ENCODE measurements around the gene HTR2A. TPM values are rescaled to one million over a fixed set of nuclear protein-coding genes. Genes with fewer than 3 reads are reported as not detected.

HTR2A gene
- total RNA-seq, 1 experiment from 2014 or later = not detected

DNA sequence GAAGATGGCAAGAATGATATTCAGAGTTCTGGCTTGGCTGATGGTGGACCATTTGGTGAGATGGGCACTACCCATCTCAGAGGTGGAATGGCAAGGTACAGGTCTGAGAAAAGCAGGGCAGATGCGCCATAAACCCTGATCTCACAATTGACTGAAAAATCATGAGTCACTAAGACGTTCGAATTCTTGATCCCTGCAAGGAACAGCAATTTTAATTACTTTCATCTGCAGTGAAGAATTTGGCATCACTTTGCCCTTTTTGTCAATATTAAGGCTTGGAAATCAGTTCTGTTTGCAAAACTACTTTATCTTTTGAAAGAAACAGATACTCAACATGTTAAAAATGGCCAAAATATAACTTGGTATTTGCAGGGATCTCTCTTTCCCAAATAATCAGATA lies 38.1 kb downstream of the HTR2A start:
- Mint-ChIP-seq H3K27ac (no peak overlapping the region), H3K27me3 (ENCODE audit: low read depth) (no peaks in the 10 kb centered on the region), H3K4me3 (no peak overlapping the region), H3K9me3 (no peaks in the 10 kb centered on the region), H3K36me3 (no peaks in the 10 kb centered on the region), H3K4me1 (peaks cover 7% of the 10 kb centered on the region)
- ATAC-seq (no peak), DNase-seq (ENCODE audit: low spot score) (no peak)
- CTCF ChIA-PET = no interaction called here
- TF ChIP-seq, protein P1, sequence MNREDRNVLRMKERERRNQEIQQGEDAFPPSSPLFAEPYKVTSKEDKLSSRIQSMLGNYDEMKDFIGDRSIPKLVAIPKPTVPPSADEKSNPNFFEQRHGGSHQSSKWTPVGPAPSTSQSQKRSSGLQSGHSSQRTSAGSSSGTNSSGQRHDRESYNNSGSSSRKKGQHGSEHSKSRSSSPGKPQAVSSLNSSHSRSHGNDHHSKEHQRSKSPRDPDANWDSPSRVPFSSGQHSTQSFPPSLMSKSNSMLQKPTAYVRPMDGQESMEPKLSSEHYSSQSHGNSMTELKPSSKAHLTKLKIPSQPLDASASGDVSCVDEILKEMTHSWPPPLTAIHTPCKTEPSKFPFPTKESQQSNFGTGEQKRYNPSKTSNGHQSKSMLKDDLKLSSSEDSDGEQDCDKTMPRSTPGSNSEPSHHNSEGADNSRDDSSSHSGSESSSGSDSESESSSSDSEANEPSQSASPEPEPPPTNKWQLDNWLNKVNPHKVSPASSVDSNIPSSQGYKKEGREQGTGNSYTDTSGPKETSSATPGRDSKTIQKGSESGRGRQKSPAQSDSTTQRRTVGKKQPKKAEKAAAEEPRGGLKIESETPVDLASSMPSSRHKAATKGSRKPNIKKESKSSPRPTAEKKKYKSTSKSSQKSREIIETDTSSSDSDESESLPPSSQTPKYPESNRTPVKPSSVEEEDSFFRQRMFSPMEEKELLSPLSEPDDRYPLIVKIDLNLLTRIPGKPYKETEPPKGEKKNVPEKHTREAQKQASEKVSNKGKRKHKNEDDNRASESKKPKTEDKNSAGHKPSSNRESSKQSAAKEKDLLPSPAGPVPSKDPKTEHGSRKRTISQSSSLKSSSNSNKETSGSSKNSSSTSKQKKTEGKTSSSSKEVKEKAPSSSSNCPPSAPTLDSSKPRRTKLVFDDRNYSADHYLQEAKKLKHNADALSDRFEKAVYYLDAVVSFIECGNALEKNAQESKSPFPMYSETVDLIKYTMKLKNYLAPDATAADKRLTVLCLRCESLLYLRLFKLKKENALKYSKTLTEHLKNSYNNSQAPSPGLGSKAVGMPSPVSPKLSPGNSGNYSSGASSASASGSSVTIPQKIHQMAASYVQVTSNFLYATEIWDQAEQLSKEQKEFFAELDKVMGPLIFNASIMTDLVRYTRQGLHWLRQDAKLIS (CRISPR knock-in tag; IDR thresholded peaks at IDR 0.05; ENCODE audit: borderline replicate concordance) = no peak
- no peak for TF ChIP-seq ZNF232 (CRISPR knock-in tag; IDR thresholded peaks at IDR 0.05)
- TF ChIP-seq, protein P2, sequence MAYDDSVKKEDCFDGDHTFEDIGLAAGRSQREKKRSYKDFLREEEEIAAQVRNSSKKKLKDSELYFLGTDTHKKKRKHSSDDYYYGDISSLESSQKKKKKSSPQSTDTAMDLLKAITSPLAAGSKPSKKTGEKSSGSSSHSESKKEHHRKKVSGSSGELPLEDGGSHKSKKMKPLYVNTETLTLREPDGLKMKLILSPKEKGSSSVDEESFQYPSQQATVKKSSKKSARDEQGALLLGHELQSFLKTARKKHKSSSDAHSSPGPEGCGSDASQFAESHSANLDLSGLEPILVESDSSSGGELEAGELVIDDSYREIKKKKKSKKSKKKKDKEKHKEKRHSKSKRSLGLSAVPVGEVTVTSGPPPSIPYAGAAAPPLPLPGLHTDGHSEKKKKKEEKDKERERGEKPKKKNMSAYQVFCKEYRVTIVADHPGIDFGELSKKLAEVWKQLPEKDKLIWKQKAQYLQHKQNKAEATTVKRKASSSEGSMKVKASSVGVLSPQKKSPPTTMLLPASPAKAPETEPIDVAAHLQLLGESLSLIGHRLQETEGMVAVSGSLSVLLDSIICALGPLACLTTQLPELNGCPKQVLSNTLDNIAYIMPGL (CRISPR knock-in tag; IDR thresholded peaks at IDR 0.05) = no peak
- TF ChIP-seq RELA (CRISPR knock-in tag; IDR thresholded peaks at IDR 0.05; ENCODE audit: borderline replicate concordance) = no peak
- TF ChIP-seq, protein P3, sequence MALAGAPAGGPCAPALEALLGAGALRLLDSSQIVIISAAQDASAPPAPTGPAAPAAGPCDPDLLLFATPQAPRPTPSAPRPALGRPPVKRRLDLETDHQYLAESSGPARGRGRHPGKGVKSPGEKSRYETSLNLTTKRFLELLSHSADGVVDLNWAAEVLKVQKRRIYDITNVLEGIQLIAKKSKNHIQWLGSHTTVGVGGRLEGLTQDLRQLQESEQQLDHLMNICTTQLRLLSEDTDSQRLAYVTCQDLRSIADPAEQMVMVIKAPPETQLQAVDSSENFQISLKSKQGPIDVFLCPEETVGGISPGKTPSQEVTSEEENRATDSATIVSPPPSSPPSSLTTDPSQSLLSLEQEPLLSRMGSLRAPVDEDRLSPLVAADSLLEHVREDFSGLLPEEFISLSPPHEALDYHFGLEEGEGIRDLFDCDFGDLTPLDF (CRISPR knock-in tag; IDR thresholded peaks at IDR 0.05) = no peak
- TF ChIP-seq FOXK1 (CRISPR knock-in tag; IDR thresholded peaks at IDR 0.05) = no peak
- TF ChIP-seq, protein P4, sequence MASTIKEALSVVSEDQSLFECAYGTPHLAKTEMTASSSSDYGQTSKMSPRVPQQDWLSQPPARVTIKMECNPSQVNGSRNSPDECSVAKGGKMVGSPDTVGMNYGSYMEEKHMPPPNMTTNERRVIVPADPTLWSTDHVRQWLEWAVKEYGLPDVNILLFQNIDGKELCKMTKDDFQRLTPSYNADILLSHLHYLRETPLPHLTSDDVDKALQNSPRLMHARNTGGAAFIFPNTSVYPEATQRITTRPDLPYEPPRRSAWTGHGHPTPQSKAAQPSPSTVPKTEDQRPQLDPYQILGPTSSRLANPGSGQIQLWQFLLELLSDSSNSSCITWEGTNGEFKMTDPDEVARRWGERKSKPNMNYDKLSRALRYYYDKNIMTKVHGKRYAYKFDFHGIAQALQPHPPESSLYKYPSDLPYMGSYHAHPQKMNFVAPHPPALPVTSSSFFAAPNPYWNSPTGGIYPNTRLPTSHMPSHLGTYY (CRISPR knock-in tag; IDR thresholded peaks at IDR 0.05) = no peak
- TF ChIP-seq NFATC4 (CRISPR knock-in tag; IDR thresholded peaks at IDR 0.05) = no peak
- no peak for TF ChIP-seq HMGA2 (CRISPR knock-in tag; IDR thresholded peaks at IDR 0.05)
- TF ChIP-seq EMX1 (CRISPR knock-in tag; IDR thresholded peaks at IDR 0.05) = no peak
- TF ChIP-seq, protein P5, sequence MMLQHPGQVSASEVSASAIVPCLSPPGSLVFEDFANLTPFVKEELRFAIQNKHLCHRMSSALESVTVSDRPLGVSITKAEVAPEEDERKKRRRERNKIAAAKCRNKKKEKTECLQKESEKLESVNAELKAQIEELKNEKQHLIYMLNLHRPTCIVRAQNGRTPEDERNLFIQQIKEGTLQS (CRISPR knock-in tag; conservative IDR thresholded peaks at IDR 0.05) = no peak
- TF ChIP-seq, protein P6, sequence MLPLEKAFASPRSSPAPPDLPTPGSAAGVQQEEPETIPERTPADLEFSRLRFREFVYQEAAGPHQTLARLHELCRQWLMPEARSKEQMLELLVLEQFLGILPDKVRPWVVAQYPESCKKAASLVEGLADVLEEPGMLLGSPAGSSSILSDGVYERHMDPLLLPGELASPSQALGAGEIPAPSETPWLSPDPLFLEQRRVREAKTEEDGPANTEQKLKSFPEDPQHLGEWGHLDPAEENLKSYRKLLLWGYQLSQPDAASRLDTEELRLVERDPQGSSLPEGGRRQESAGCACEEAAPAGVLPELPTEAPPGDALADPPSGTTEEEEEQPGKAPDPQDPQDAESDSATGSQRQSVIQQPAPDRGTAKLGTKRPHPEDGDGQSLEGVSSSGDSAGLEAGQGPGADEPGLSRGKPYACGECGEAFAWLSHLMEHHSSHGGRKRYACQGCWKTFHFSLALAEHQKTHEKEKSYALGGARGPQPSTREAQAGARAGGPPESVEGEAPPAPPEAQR (CRISPR knock-in tag; IDR thresholded peaks at IDR 0.05) = no peak
- TF ChIP-seq, protein P7, sequence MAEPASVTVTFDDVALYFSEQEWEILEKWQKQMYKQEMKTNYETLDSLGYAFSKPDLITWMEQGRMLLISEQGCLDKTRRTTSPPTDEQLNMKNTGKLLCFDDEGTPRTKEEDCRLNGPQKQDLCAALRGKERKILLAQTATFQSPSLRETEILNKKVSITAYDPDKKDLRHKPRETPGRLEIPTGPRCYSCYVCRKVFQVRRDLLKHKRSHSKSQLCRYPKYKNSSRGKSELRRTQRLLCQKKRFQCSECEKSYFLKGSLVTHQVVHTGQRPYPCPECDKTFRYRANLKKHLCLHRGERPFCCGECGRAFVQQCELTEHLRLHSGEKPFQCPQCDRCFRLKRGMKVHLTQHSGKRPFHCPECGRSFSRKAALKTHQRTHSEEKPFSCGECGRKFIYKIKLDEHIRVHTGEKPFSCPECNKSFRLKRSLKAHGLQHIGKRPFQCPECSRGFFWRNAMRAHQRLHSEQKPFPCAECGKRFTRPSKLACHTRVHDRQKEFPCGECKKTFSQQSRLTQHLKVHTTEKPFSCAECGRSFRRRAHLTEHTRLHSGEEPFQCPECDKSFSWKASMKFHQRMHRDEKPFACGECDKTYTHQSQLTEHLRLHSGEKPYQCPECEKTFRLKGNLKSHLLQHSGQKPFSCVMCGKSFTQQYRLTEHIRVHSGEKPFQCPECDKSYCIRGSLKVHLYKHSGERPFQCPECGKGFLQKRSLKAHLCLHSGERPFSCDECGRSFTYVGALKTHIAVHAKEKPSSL (CRISPR knock-in tag; conservative IDR thresholded peaks at IDR 0.05) = no peak
- TF ChIP-seq, protein P8, sequence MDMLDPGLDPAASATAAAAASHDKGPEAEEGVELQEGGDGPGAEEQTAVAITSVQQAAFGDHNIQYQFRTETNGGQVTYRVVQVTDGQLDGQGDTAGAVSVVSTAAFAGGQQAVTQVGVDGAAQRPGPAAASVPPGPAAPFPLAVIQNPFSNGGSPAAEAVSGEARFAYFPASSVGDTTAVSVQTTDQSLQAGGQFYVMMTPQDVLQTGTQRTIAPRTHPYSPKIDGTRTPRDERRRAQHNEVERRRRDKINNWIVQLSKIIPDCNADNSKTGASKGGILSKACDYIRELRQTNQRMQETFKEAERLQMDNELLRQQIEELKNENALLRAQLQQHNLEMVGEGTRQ (CRISPR knock-in tag; IDR thresholded peaks at IDR 0.05) = no peak
- TF ChIP-seq TEAD4 (CRISPR knock-in tag; IDR thresholded peaks at IDR 0.05) = no peak
- TF ChIP-seq, protein P9, sequence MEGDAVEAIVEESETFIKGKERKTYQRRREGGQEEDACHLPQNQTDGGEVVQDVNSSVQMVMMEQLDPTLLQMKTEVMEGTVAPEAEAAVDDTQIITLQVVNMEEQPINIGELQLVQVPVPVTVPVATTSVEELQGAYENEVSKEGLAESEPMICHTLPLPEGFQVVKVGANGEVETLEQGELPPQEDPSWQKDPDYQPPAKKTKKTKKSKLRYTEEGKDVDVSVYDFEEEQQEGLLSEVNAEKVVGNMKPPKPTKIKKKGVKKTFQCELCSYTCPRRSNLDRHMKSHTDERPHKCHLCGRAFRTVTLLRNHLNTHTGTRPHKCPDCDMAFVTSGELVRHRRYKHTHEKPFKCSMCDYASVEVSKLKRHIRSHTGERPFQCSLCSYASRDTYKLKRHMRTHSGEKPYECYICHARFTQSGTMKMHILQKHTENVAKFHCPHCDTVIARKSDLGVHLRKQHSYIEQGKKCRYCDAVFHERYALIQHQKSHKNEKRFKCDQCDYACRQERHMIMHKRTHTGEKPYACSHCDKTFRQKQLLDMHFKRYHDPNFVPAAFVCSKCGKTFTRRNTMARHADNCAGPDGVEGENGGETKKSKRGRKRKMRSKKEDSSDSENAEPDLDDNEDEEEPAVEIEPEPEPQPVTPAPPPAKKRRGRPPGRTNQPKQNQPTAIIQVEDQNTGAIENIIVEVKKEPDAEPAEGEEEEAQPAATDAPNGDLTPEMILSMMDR (IDR thresholded peaks at IDR 0.05) = no peak
- TF ChIP-seq CBFB (CRISPR knock-in tag; IDR thresholded peaks at IDR 0.05; ENCODE audit: low read depth) = no peak
- no peak for TF ChIP-seq ZNF121 (CRISPR knock-in tag; IDR thresholded peaks at IDR 0.05)
- TF ChIP-seq, protein P10, sequence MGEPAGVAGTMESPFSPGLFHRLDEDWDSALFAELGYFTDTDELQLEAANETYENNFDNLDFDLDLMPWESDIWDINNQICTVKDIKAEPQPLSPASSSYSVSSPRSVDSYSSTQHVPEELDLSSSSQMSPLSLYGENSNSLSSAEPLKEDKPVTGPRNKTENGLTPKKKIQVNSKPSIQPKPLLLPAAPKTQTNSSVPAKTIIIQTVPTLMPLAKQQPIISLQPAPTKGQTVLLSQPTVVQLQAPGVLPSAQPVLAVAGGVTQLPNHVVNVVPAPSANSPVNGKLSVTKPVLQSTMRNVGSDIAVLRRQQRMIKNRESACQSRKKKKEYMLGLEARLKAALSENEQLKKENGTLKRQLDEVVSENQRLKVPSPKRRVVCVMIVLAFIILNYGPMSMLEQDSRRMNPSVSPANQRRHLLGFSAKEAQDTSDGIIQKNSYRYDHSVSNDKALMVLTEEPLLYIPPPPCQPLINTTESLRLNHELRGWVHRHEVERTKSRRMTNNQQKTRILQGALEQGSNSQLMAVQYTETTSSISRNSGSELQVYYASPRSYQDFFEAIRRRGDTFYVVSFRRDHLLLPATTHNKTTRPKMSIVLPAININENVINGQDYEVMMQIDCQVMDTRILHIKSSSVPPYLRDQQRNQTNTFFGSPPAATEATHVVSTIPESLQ (CRISPR knock-in tag; IDR thresholded peaks at IDR 0.05) = no peak
- POLR2A ChIA-PET = no interaction called here

Measured in WTC11 (cell line).